Stimulated activated CD8-positive, alpha-beta memory T cell treated with anti-CD3 and anti-CD28 coated beads, Interleukin-7, amount 100 ng/mL, for 48 hours (primary cell): Measurements from ENCODE around the gene PGK2.
"Not testable (repeated sequence)": the region's sequence is repeated elsewhere in the genome, so short reads cannot be mapped to it uniquely, and the experiment has no call there.

Source experiments
- DNase-seq, 2 donors: peaks; one replicate each; pipeline ENCODE4 v3.0.0-alpha.2; 2020; ENCODE audit warnings: low read depth in 1 of 2; ENCODE audit errors: extremely low read depth in 1 of 2

PGK2 gene

GRCh38 chr6:49787176-49787575 lies at the start of gene PGK2:
PGK2 (minus strand) TSS chr6:49787285; CDS start chr6:49787187, 98 bp downstream.
- DNase-seq = no peak

GRCh38 chr6:49835140-49835539 lies 48.1 kb upstream of the PGK2 start:
- no peak for DNase-seq

GRCh38 chr6:49833386-49833785 lies 46.3 kb upstream of the PGK2 start:
- no peak for DNase-seq

GRCh38 chr6:49826743-49827406 lies 39.8 kb upstream of the PGK2 start:
- DNase-seq = no peak

- DNase-seq = no peak
These were observed 28.1 kb upstream of the PGK2 start for GRCh38 chr6:49815166-49815565.

GRCh38 chr6:49813248-49813647 lies 26.2 kb upstream of the PGK2 start:
- no peak for DNase-seq

- DNase-seq = no peak
These were observed 19.1 kb upstream of the PGK2 start for GRCh38 chr6:49806145-49806544.

GRCh38 chr6:49805246-49805645 lies 18.2 kb upstream of the PGK2 start:
- DNase-seq = no peak

GRCh38 chr6:49801525-49801924 lies 14.4 kb upstream of the PGK2 start:
- no peak for DNase-seq

GRCh38 chr6:49799090-49799489 lies 12.0 kb upstream of the PGK2 start:
- no peak for DNase-seq

- DNase-seq = not testable (repeated sequence)
These were observed 9.9 kb upstream of the PGK2 start for GRCh38 chr6:49796842-49797455.

GRCh38 chr6:49790341-49790740 lies 3.3 kb upstream of the PGK2 start:
- no peak for DNase-seq

GRCh38 chr6:49784272-49784671 lies 2.8 kb downstream of the PGK2 start:
- DNase-seq = no peak

GRCh38 chr6:49782725-49783124 lies 4.4 kb downstream of the PGK2 start:
- no peak for DNase-seq

- no peak for DNase-seq
These were observed 4.8 kb downstream of the PGK2 start for GRCh38 chr6:49782293-49782692.

GRCh38 chr6:49776444-49776843 lies 10.6 kb downstream of the PGK2 start:
- no peak for DNase-seq

GRCh38 chr6:49775043-49775442 lies 12.0 kb downstream of the PGK2 start:
- DNase-seq = no peak

GRCh38 chr6:49772285-49772684 lies 14.8 kb downstream of the PGK2 start:
- no peak for DNase-seq

GRCh38 chr6:49766762-49767161 lies 20.3 kb downstream of the PGK2 start:
- no peak for DNase-seq

GRCh38 chr6:49764571-49765236 lies 22.4 kb downstream of the PGK2 start:
- DNase-seq = no peak

- no peak for DNase-seq
These were observed 42.8 kb downstream of the PGK2 start, which contains the start of gene CRISP3 for GRCh38 chr6:49744259-49744658. CRISP3 (minus strand) TSS chr6:49744388; CDS start chr6:49744367, 21 bp downstream.

- DNase-seq = no peak
These were observed 43.7 kb downstream of the PGK2 start for GRCh38 chr6:49743429-49743828.
